Thyroid gland (tissue), 4 donors: Measurements from ENCODE around the gene SMARCE1.

Experiments
- POLR2A ChIP-seq, 2 donors: fragments of 450-650 bp; IDR thresholded peaks; one replicate each; pipeline ENCODE4 v1.6.1; 2017; ENCODE audit warnings: antibody characterized with exemption in 2 of 2, mild to moderate bottlenecking in 2 of 2, moderate library complexity in 1 of 2
- TF ChIP-seq, protein P1 (sequence below), 6 experiments: fragments of 200-600 bp in 3 of 6; fragments of 450-650 bp in 3 of 6; sonication (generic) in 3 of 6; IDR thresholded peaks; one replicate each; pipeline ENCODE4 v1.5.1; 2016 to 2019; ENCODE audit warnings: antibody characterized with exemption in 6 of 6, mild to moderate bottlenecking in 2 of 6, inconsistent platforms in 1 of 6, moderate library complexity in 1 of 6

DNA sequence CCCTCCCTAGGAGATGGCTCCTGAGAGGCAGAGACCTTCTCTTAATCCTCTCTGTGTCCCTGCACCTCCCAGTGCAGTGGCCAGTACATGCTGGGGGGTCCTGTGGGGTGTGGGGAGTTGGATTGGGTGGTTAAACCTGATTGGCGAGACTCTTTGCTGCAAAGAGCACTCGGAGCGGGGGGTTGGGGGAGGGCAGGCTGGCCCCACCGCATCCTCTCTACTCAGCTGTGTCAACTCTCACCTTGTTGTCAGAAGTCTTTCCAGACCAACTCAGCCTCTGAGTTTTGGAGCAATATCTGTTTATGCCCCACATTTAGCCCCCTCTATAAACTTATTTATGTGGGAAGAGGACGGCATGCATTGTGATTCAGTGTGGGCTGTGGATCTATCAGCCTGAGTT is 40.0 kb downstream of the SMARCE1 start:
- TF ChIP-seq, protein P1, sequence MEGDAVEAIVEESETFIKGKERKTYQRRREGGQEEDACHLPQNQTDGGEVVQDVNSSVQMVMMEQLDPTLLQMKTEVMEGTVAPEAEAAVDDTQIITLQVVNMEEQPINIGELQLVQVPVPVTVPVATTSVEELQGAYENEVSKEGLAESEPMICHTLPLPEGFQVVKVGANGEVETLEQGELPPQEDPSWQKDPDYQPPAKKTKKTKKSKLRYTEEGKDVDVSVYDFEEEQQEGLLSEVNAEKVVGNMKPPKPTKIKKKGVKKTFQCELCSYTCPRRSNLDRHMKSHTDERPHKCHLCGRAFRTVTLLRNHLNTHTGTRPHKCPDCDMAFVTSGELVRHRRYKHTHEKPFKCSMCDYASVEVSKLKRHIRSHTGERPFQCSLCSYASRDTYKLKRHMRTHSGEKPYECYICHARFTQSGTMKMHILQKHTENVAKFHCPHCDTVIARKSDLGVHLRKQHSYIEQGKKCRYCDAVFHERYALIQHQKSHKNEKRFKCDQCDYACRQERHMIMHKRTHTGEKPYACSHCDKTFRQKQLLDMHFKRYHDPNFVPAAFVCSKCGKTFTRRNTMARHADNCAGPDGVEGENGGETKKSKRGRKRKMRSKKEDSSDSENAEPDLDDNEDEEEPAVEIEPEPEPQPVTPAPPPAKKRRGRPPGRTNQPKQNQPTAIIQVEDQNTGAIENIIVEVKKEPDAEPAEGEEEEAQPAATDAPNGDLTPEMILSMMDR (IDR thresholded peaks at IDR 0.05): no peak
- TF ChIP-seq POLR2A (IDR thresholded peaks at IDR 0.05): no peak
